Neural cell (in vitro differentiated cells): ENCODE measurements around the gene SLC9A3. TPM values are rescaled to one million over a fixed set of nuclear protein-coding genes. Genes with fewer than 3 reads are reported as not detected.

Experiments used
- H2AFZ ChIP-seq: fragments of 200-600, 300-800 bp; sonication (generic), shearing (Covaris generic); 2 replicates; pipeline ENCODE4 v1.6.0; 2014; ENCODE audit warnings: low read depth, mild to moderate bottlenecking, antibody characterized with exemption, low read length, moderate library complexity
- H3F3A ChIP-seq: fragments of 200-600 bp; shearing (Covaris generic); 2 replicates; pipeline ENCODE4 v1.6.1; 2016; ENCODE audit warnings: mild to moderate bottlenecking, moderate library complexity, mixed read lengths, antibody characterized with exemption, low read length; ENCODE audit not compliant: insufficient read depth, poor library complexity, severe bottlenecking
- H3K27ac ChIP-seq: fragments of 200-600, 300-800 bp; sonication (generic), shearing (Covaris generic); 2 replicates; pipeline ENCODE4 v1.5.1; 2014; ENCODE audit warnings: mild to moderate bottlenecking, low read length, moderate library complexity
- H3K27me3 ChIP-seq: fragments of 300-800, 200-600 bp; sonication (generic), shearing (Covaris generic); 2 replicates; pipeline ENCODE4 v1.6.0; 2014; ENCODE audit warnings: mild to moderate bottlenecking, low read depth, low read length, moderate library complexity; ENCODE audit not compliant: insufficient read depth
- H3K36me3 ChIP-seq: fragments of 300-800, 200-600 bp; sonication (generic), shearing (Covaris generic); 2 replicates; pipeline ENCODE4 v1.5.1; 2014; ENCODE audit warnings: mild to moderate bottlenecking, antibody characterized with exemption, low read length, moderate library complexity; ENCODE audit not compliant: insufficient read depth
- H3K4me2 ChIP-seq: fragments of 300-800, 200-600 bp; sonication (generic), shearing (Covaris generic); 2 replicates; pipeline ENCODE4 v1.6.0; 2014; ENCODE audit warnings: mild to moderate bottlenecking, low read length
- H3K4me3 ChIP-seq: fragments of 300-800, 200-600 bp; sonication (generic), shearing (Covaris generic); 2 replicates; pipeline ENCODE4 v1.5.1; 2014; ENCODE audit warnings: mild to moderate bottlenecking, low read length, moderate library complexity
- H3K79me2 ChIP-seq: fragments of 200-600 bp; shearing (Covaris generic); replicated peaks from 2 replicates; pipeline ENCODE4 v1.6.0; 2014; ENCODE audit warnings: mild to moderate bottlenecking, low read length, moderate library complexity; ENCODE audit not compliant: insufficient read depth
- H3K9ac ChIP-seq: fragments of 300-800, 200-600 bp; sonication (generic), shearing (Covaris generic); 2 replicates; pipeline ENCODE4 v1.6.1; 2016; ENCODE audit warnings: mild to moderate bottlenecking, low read length, mixed read lengths
- H3K9me2 ChIP-seq: fragments of 200-600 bp; shearing (Covaris generic); 2 replicates; pipeline ENCODE4 v1.6.1; 2016; ENCODE audit warnings: mild to moderate bottlenecking, low read length, mixed read lengths; ENCODE audit not compliant: insufficient read depth
- H3K9me3 ChIP-seq: fragments of 200-600, 300-800 bp; sonication (generic), shearing (Covaris generic); 2 replicates; pipeline ENCODE4 v1.6.1; 2016; ENCODE audit warnings: mild to moderate bottlenecking, mixed run types, low read length, moderate library complexity, mixed read lengths
- H4K20me1 ChIP-seq: fragments of 200-600 bp; shearing (Covaris generic); 2 replicates; pipeline ENCODE4 v1.6.1; 2016; ENCODE audit warnings: mild to moderate bottlenecking, mixed run types; ENCODE audit not compliant: insufficient read depth
- EP300 ChIP-seq: fragments of 450-650 bp; conservative IDR thresholded peaks from 2 replicates; pipeline ENCODE4 v1.6.1; 2014; ENCODE audit warnings: antibody characterized with exemption, mild to moderate bottlenecking, moderate library complexity; ENCODE audit not compliant: poor library complexity, severe bottlenecking
- EZH2 ChIP-seq: fragments of 200-600, 300-800 bp; shearing (Covaris generic), sonication (generic); IDR thresholded peaks from 2 replicates; pipeline ENCODE4 v1.6.1; 2014; ENCODE audit warnings: antibody characterized with exemption, low read length, borderline replicate concordance, mild to moderate bottlenecking; ENCODE audit not compliant: insufficient read depth, poor library complexity, severe bottlenecking
- MXI1 ChIP-seq: fragments of 450-650 bp; conservative IDR thresholded peaks from 2 replicates; pipeline ENCODE4 v1.6.1; 2014; ENCODE audit warnings: antibody characterized with exemption, mild to moderate bottlenecking; ENCODE audit not compliant: poor library complexity, severe bottlenecking
- POLR2AphosphoS5 ChIP-seq: IDR thresholded peaks from 2 replicates; pipeline ENCODE4 v1.6.1; 2012
- RAD21 ChIP-seq: fragments of 450-650 bp; conservative IDR thresholded peaks from 2 replicates; pipeline ENCODE4 v1.6.1; 2014; ENCODE audit warnings: antibody characterized with exemption, mild to moderate bottlenecking, moderate library complexity
- REST ChIP-seq: IDR thresholded peaks from 2 replicates; pipeline ENCODE4 v1.6.1; 2012; ENCODE audit warnings: borderline replicate concordance
- SMC3 ChIP-seq: fragments of 450-650 bp; conservative IDR thresholded peaks from 2 replicates; pipeline ENCODE4 v1.6.1; 2014; ENCODE audit warnings: antibody characterized with exemption, mild to moderate bottlenecking, moderate library complexity; ENCODE audit not compliant: poor library complexity
- TAF1 ChIP-seq: IDR thresholded peaks from 2 replicates; pipeline ENCODE4 v1.6.1; 2012; ENCODE audit warnings: low read depth
- polyA plus RNA-seq: library from polyadenylated mRNA; depleted of rRNA; stranded (reverse); fragments of >200 nt; gene quantifications from 2 replicates; pipeline ENCODE4 v1.2.3, GENCODE V29; 2014
- TF ChIP-seq, protein P1 (sequence below): fragments of 450-650 bp; IDR thresholded peaks from 2 replicates; pipeline ENCODE4 v1.5.1; 2014; ENCODE audit warnings: antibody characterized with exemption, mild to moderate bottlenecking, moderate library complexity; ENCODE audit not compliant: poor library complexity, severe bottlenecking

SLC9A3 gene
- polyA plus RNA-seq, 1 donor from 2014 or later, result 4.0 TPM

DNA sequence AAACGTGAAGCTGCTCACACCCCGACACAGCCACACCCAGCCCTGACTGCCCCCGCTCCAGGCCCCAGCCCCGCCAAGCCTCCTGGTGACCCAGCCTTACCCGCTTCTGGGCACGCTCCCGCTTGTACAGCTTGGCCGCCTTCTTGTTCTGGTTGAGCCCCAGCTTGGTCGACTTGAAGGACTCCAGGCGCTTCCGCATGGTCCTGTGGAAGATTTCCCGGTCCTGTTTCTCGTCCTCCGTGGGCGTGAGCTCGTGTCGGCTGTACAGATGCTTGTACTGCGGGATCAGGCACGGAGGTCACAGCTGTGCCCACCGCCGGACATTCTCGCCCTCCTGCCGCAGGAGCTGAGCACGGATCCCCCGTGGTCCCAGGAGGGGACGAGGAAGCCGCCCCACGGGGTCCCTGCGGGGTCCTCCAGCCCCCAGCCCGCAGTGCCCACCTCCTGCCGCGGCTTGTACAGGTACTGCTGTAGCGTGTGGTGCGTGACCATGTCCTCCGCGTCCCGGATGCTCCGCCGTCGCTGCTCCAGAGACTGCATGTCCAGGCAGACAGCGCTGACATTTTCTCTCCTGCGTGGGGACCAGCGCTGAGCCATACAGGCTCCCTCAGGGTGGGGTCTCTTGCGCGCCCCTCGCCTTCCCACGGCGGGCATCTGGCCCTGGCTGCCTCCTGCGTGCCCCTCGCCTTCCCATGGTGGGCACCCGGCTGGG, 48.0 kb downstream of the SLC9A3 start:
- Histone ChIP-seq H3K36me3 (no peaks in the 10 kb centered on the region), H3K27ac (no peak overlapping the region), H4K20me1 (no peaks in the 10 kb centered on the region), H2AFZ (no peak overlapping the region), H3F3A (no peaks in the 10 kb centered on the region), H3K4me3 (peak overlapping the region; percentile 94), H3K4me2 (no peak overlapping the region), H3K9ac (no peak overlapping the region), H3K9me3 (no peaks in the 10 kb centered on the region), H3K27me3 (no peaks in the 10 kb centered on the region), H3K9me2 (no peaks in the 10 kb centered on the region), H3K79me2 (no peaks in the 10 kb centered on the region)
- TF ChIP-seq SMC3 (no peak), EP300 (no peak), POLR2AphosphoS5 (no peak), TAF1 (no peak), EZH2 (no peak)
- TF ChIP-seq, protein P1, sequence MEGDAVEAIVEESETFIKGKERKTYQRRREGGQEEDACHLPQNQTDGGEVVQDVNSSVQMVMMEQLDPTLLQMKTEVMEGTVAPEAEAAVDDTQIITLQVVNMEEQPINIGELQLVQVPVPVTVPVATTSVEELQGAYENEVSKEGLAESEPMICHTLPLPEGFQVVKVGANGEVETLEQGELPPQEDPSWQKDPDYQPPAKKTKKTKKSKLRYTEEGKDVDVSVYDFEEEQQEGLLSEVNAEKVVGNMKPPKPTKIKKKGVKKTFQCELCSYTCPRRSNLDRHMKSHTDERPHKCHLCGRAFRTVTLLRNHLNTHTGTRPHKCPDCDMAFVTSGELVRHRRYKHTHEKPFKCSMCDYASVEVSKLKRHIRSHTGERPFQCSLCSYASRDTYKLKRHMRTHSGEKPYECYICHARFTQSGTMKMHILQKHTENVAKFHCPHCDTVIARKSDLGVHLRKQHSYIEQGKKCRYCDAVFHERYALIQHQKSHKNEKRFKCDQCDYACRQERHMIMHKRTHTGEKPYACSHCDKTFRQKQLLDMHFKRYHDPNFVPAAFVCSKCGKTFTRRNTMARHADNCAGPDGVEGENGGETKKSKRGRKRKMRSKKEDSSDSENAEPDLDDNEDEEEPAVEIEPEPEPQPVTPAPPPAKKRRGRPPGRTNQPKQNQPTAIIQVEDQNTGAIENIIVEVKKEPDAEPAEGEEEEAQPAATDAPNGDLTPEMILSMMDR, result no peak

DNA sequence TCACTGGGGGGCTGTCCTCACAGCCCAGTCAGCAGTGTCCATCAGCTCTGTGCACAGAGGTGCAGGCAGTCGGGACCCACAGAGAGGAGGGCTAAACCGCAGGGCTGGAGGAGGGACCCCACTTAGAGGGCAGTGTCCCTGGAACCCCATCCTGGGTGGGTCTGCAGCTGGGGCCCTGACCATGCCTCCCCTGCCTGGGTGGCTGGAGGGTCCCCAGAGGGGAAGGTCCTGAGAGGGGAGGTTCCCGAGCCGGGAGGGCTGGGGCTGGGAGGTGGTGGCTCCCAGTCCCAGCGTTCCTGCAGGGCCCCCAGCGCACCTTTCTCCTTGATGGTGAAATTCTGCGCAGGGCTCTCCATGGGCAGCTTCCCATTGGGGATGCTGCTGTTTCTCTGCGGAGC, 48.5 kb downstream of the SLC9A3 start:
- Histone ChIP-seq H3K36me3 (no peaks in the 10 kb centered on the region), H3K4me2 (no peak overlapping the region), H3K27ac (no peak overlapping the region), H3K27me3 (no peaks in the 10 kb centered on the region), H3K4me3 (peak overlapping the region; percentile 94), H2AFZ (no peak overlapping the region), H4K20me1 (no peaks in the 10 kb centered on the region), H3K79me2 (no peaks in the 10 kb centered on the region), H3K9ac (peak overlapping the region; percentile 61), H3K9me2 (no peaks in the 10 kb centered on the region), H3K9me3 (no peaks in the 10 kb centered on the region), H3F3A (no peaks in the 10 kb centered on the region)
- TF ChIP-seq RAD21, result no peak
- no peak for TF ChIP-seq SMC3
- TF ChIP-seq, protein P1, result no peak
- TF ChIP-seq TAF1, result no peak
- no peak for TF ChIP-seq REST
- no peak for TF ChIP-seq MXI1
- TF ChIP-seq EZH2, result no peak
